Spinal cord (tissue), 4 donors: ENCODE measurements around the gene RASA4B. TPM values are rescaled to one million over a fixed set of nuclear protein-coding genes. Genes with fewer than 3 reads are reported as not detected.

ENCODE experiments used
- polyA plus RNA-seq, 2 donors: library from polyadenylated mRNA; unstranded; fragments of 120-200 nt; gene quantifications; one replicate each; pipeline ENCODE4 v1.2.1, GENCODE V29; 2013; ENCODE audit not compliant: insufficient read length in 2 of 2
- total RNA-seq, 2 donors: library from RNA; depleted of rRNA in 1 of 2; stranded (reverse); fragments of 120-200 nt in 1 of 2; fragments of >200 nt in 1 of 2; gene quantifications; one replicate each; pipeline versions ENCODE4 v1.2.3 to v1.2.4, GENCODE V29; 2013 to 2014

Gene RASA4B
- total and polyA plus RNA-seq, 4 donors: 11.1 to 65.3 (median 23.3) TPM

Other genes starting within 250 kb of the RASA4B start
- gene SH2B2, start 230.9 kb downstream of the RASA4B start, total RNA-seq: 1 to 10 TPM; 4.1 to 4.6 TPM
- 10 to 100 TPM; 21.6 to 28.0 TPM for gene SH2B2, start 230.9 kb downstream of the RASA4B start, polyA plus RNA-seq
- gene SPDYE6, start 161.3 kb downstream of the RASA4B start, total RNA-seq: not detected
- 10 to 100 TPM in 1 of 2 donors, not detected in 1; 16.4 TPM for gene SPDYE6, start 161.3 kb downstream of the RASA4B start, polyA plus RNA-seq
- 10 to 100 TPM; 17.0 to 35.3 TPM for gene PRKRIP1, start 121.4 kb downstream of the RASA4B start, total RNA-seq
- 10 to 100 TPM; 47.0 to 57.8 TPM for gene PRKRIP1, start 121.4 kb downstream of the RASA4B start, polyA plus RNA-seq
- gene ORAI2, start 84.2 kb downstream of the RASA4B start, total RNA-seq: 10 to 100 TPM; 22.1 to 33.2 TPM
- 10 to 100 TPM; 55.3 to 61.8 TPM for gene ORAI2, start 84.2 kb downstream of the RASA4B start, polyA plus RNA-seq
- gene ALKBH4, start 52.9 kb downstream of the RASA4B start, total RNA-seq: 10 to 100 TPM in 1 of 2 donors, 1 to 10 TPM in 1; 9.6 to 17.4 TPM
- 10 to 100 TPM; 20.0 to 20.5 TPM for gene ALKBH4, start 52.9 kb downstream of the RASA4B start, polyA plus RNA-seq
- gene LRWD1, start 52.8 kb downstream of the RASA4B start, total RNA-seq: 10 to 100 TPM; 20.9 to 24.4 TPM
- 10 to 100 TPM; 42.3 to 48.6 TPM for gene LRWD1, start 52.8 kb downstream of the RASA4B start, polyA plus RNA-seq
- gene POLR2J, start 38.9 kb downstream of the RASA4B start, total RNA-seq: 10 to 100 TPM; 13.6 to 67.3 TPM
- 10 to 100 TPM; 52.6 to 53.3 TPM for gene POLR2J, start 38.9 kb downstream of the RASA4B start, polyA plus RNA-seq
- 10 to 100 TPM in 1 of 2 donors, 1 to 10 TPM in 1; 6.0 to 10.4 TPM for gene UPK3BL2, start 25.9 kb upstream of the RASA4B start, total RNA-seq
- gene UPK3BL2, start 25.9 kb upstream of the RASA4B start, polyA plus RNA-seq: 10 to 100 TPM in 1 of 2 donors, 1 to 10 TPM in 1; 8.6 to 40.3 TPM
- not detected for gene SPDYE2, start 33.4 kb upstream of the RASA4B start, total RNA-seq
- gene SPDYE2, start 33.4 kb upstream of the RASA4B start, polyA plus RNA-seq: 10 to 100 TPM in 1 of 2 donors, 1 to 10 TPM in 1; 3.7 to 20.4 TPM
- 10 to 100 TPM; 29.2 to 49.8 TPM for gene POLR2J3, start 54.8 kb upstream of the RASA4B start, total RNA-seq
- 100 to 1,000 TPM in 1 of 2 donors, 10 to 100 TPM in 1; 54.8 to 111 TPM for gene POLR2J3, start 54.8 kb upstream of the RASA4B start, polyA plus RNA-seq
- 10 to 100 TPM; 30.9 to 38.9 TPM for gene RASA4, start 99.0 kb upstream of the RASA4B start, total RNA-seq
- 100 to 1,000 TPM in 1 of 2 donors, 10 to 100 TPM in 1; 74.5 to 131 TPM for gene RASA4, start 99.0 kb upstream of the RASA4B start, polyA plus RNA-seq
- gene UPK3BL1, start 125.0 kb upstream of the RASA4B start, total RNA-seq: 10 to 100 TPM; 20.5 to 21.7 TPM
- 10 to 100 TPM; 11.3 to 19.2 TPM for gene UPK3BL1, start 125.0 kb upstream of the RASA4B start, polyA plus RNA-seq
- gene SPDYE2B, start 132.5 kb upstream of the RASA4B start, total RNA-seq: not detected
- 1 to 10 TPM in 1 of 2 donors, under 1 TPM in 1; 0.54 to 5.9 TPM for gene SPDYE2B, start 132.5 kb upstream of the RASA4B start, polyA plus RNA-seq
- 1 to 10 TPM; 4.1 to 6.0 TPM for gene POLR2J2, start 153.9 kb upstream of the RASA4B start, total RNA-seq
- gene POLR2J2, start 153.9 kb upstream of the RASA4B start, polyA plus RNA-seq: 10 to 100 TPM in 1 of 2 donors, 1 to 10 TPM in 1; 2.2 to 11.5 TPM
- 10 to 100 TPM; 14.4 to 14.8 TPM for gene FAM185A, start 231.2 kb upstream of the RASA4B start, total RNA-seq
- gene FAM185A, start 231.2 kb upstream of the RASA4B start, polyA plus RNA-seq: 10 to 100 TPM in 1 of 2 donors, 1 to 10 TPM in 1; 9.5 to 11.6 TPM